B cell (primary cell): ENCODE measurements around the gene RNF114. TPM values are rescaled to one million over a fixed set of nuclear protein-coding genes. Genes with fewer than 3 reads are reported as not detected.

Experiments
- ATAC-seq: fragments of 200-7000 bp; cut with Tn5 transposase; one replicate; pipeline ENCODE4 v1.10.0; 2021; ENCODE audit warnings: low read depth, mild to moderate bottlenecking, moderate number of reproducible peaks, moderate library complexity
- CTCF ChIA-PET: fragments of 350-600 bp; sonication (Branson Sonifier 250); formaldehyde crosslinking; loops from one replicate; lab custom pipeline; 2021; ENCODE audit warnings: antibody characterized with exemption, inconsistent platforms; lab: Charles Lee
- POLR2A ChIA-PET: fragments of 350-600 bp; sonication (Branson Sonifier 250); formaldehyde crosslinking; loops from one replicate; lab custom pipeline; 2021; ENCODE audit warnings: antibody characterized with exemption; lab: Charles Lee
- DNase-seq: peaks from one replicate; pipeline ENCODE4 v3.0.0; 2013
- H2AFZ ChIP-seq: 2 replicates; pipeline ENCODE4 v1.6.1; 2012; ENCODE audit warnings: mild to moderate bottlenecking, low read depth, low read length; ENCODE audit not compliant: insufficient read depth, poor library complexity, severe bottlenecking
- H3K27ac ChIP-seq, 2 donors: 1 replicate in 1 of 2; 2 replicates in 1 of 2; pipeline ENCODE4 v1.5.1; 2012 to 2013; ENCODE audit warnings: low read length in 2 of 2, mild to moderate bottlenecking in 2 of 2, moderate library complexity in 1 of 2
- H3K27me3 ChIP-seq, 4 experiments: fragments of 200-600 bp in 1 of 4; sonication (generic) in 1 of 4; replicated peaks in 1 of 4; 1 replicate in 2 of 4; 2 replicates in 2 of 4; pipeline versions ENCODE4 v1.6.1 to v1.7.0; 2013 to 2016; ENCODE audit warnings: low read length in 3 of 4, mild to moderate bottlenecking in 2 of 4, mixed read lengths in 1 of 4, moderate library complexity in 1 of 4; ENCODE audit not compliant: insufficient read depth in 4 of 4, control insufficient read depth in 3 of 4; ENCODE audit errors: control extremely low read depth in 1 of 4
- H3K36me3 ChIP-seq, 2 experiments: replicated peaks in 1 of 2; 1 replicate in 1 of 2; 2 replicates in 1 of 2; pipeline versions ENCODE4 v1.6.1 to v1.7.1; 2013; ENCODE audit warnings: low read length in 1 of 2; ENCODE audit not compliant: insufficient read depth in 2 of 2, control insufficient read depth in 1 of 2; ENCODE audit errors: control extremely low read depth in 1 of 2, extremely low read depth in 1 of 2
- H3K4me1 ChIP-seq, 2 donors: fragments of 200-600 bp in 1 of 2; sonication (generic) in 1 of 2; 1 replicate in 1 of 2; 2 replicates in 1 of 2; pipeline versions ENCODE4 v1.5.1 to v1.6.1; 2013 to 2017; ENCODE audit warnings: low read length in 2 of 2; ENCODE audit not compliant: control insufficient read depth in 2 of 2, insufficient read depth in 2 of 2
- H3K4me2 ChIP-seq: replicated peaks from 2 replicates; pipeline ENCODE3; 2012; ENCODE audit warnings: mild to moderate bottlenecking, low read depth, low read length; ENCODE audit not compliant: poor library complexity, severe bottlenecking
- H3K4me3 ChIP-seq, 5 experiments: fragments of 200-600 bp in 1 of 5; sonication (generic) in 1 of 5; 1 replicate in 3 of 5; 2 replicates in 2 of 5; pipeline versions ENCODE4 v1.5.1 to v1.7.0; 2011 to 2016; ENCODE audit warnings: low read length in 4 of 5, mild to moderate bottlenecking in 4 of 5, low read depth in 2 of 5, control low read depth in 1 of 5, moderate library complexity in 1 of 5; ENCODE audit not compliant: insufficient read depth in 1 of 5; ENCODE audit errors: control extremely low read depth in 1 of 5, extremely low read depth in 1 of 5
- H3K79me2 ChIP-seq: fragments of 200-600 bp; sonication (generic); one replicate; pipeline ENCODE4 v1.6.0; 2016; ENCODE audit warnings: low read length; ENCODE audit not compliant: control insufficient read depth, insufficient read depth
- H3K9ac ChIP-seq: fragments of 200-600 bp; sonication (generic); 2 replicates; pipeline ENCODE4 v1.6.1; 2017; ENCODE audit warnings: mild to moderate bottlenecking, low read length, moderate library complexity
- H3K9me3 ChIP-seq, 3 donors: one replicate each; pipeline versions ENCODE4 v1.6.1 to v1.7.1; 2013; ENCODE audit warnings: low read length in 2 of 3; ENCODE audit not compliant: control insufficient read depth in 2 of 3, insufficient read depth in 1 of 3; ENCODE audit errors: control extremely low read depth in 1 of 3
- H4K20me1 ChIP-seq: 2 replicates; pipeline ENCODE4 v1.6.0; 2012; ENCODE audit warnings: mild to moderate bottlenecking, low read length; ENCODE audit not compliant: insufficient read depth, control insufficient read depth, poor library complexity, severe bottlenecking
- H3K27ac Mint-ChIP-seq: one replicate; pipeline ENCODE4 v1.8.0; 2021; ENCODE audit warnings: mixed read lengths
- H3K27me3 Mint-ChIP-seq: one replicate; pipeline ENCODE4 v1.8.0; 2021; ENCODE audit warnings: mixed read lengths
- H3K4me1 Mint-ChIP-seq: one replicate; pipeline ENCODE4 v1.8.0; 2021; ENCODE audit warnings: mixed read lengths
- H3K4me3 Mint-ChIP-seq: one replicate; pipeline ENCODE4 v1.8.0; 2021; ENCODE audit warnings: mixed read lengths
- H3K9me3 Mint-ChIP-seq: one replicate; pipeline ENCODE4 v1.8.0; 2022; ENCODE audit warnings: mixed read lengths; ENCODE audit not compliant: insufficient read depth
- CTCF ChIP-seq: fragments of 200-600 bp; IDR thresholded peaks from one replicate; pipeline ENCODE4 v1.8.0; 2022; ENCODE audit warnings: antibody characterized with exemption, mild to moderate bottlenecking
- EZH2 ChIP-seq: IDR thresholded peaks from 2 replicates; pipeline ENCODE4 v1.6.1; 2012; ENCODE audit warnings: borderline replicate concordance, low read depth, mild to moderate bottlenecking, moderate library complexity, low read length; ENCODE audit not compliant: insufficient read depth, poor library complexity, severe bottlenecking
- WGBS: methylation state at CpG from one replicate; pipeline ENCODE4 v1.1.5; 2013; ENCODE audit warnings: missing lambda C conversion rate; ENCODE audit not compliant: insufficient coverage; 5-methylcytosine and 5-hydroxymethylcytosine counted together
- intact Hi-C: fragments of 100-400 bp; cut with micrococcal nuclease; formaldehyde crosslinking; loops from one replicate; pipeline ENCODE4 v1.10.0; 2022
- polyA plus RNA-seq: library from polyadenylated mRNA; depleted of rRNA; stranded (reverse); fragments of >200 nt; gene quantifications from 2 replicates; pipeline ENCODE4 v1.2.3, GENCODE V29; 2012
- total RNA-seq, 2 donors: library from RNA; stranded (reverse); fragments of 120-200 nt in 1 of 2; gene quantifications; 1 replicate in 1 of 2; 2 replicates in 1 of 2; pipeline versions ENCODE4 v1.2.3 to v1.2.4, GENCODE V29; 2013 to 2022

The RNF114 gene
- total and polyA plus RNA-seq, 2 donors (not counting 1 experiment from before 2014, with no cell fraction given) = 81.7 to 117 TPM

- H3K4me1 ChIP-seq = peaks cover 3 to 8% of the 10 kb centered on the region in 2 donors
- 67% methylated on average over 16 of the region's 22 CpGs for WGBS
- no peak overlapping the region for H3K4me3 Mint-ChIP-seq
- DNase-seq (no peak), ATAC-seq (no peak)
- no peak overlapping the region for H3K27ac Mint-ChIP-seq
- CTCF ChIA-PET = interaction anchor here (0.7 to 2.4 kb wide), 4 partner anchors 11 to 82 kb away, joined by 3 to 12 read pairs (median 6); no protein-coding TSS in a partner anchor
- H3K4me3 ChIP-seq = no peak overlapping the region
- no peak overlapping the region for H3K9ac ChIP-seq
- POLR2A ChIA-PET = no interaction called here
- H3K9me3 Mint-ChIP-seq = no peaks in the 10 kb centered on the region
- H3K4me1 Mint-ChIP-seq = peaks cover 6% of the 10 kb centered on the region
- no peaks in the 10 kb centered on the region for H3K9me3 ChIP-seq
- no peaks in the 10 kb centered on the region for H4K20me1 ChIP-seq
- H3K27me3 Mint-ChIP-seq = no peaks in the 10 kb centered on the region
- no peak overlapping the region for H3K4me2 ChIP-seq
- H3K79me2 ChIP-seq = no peaks in the 10 kb centered on the region
- no peak overlapping the region for H3K27ac ChIP-seq
- no peaks in the 10 kb centered on the region for H3K36me3 ChIP-seq
- no peak for TF ChIP-seq EZH2
- H2AFZ ChIP-seq = no peak overlapping the region
- intact Hi-C loops = no loop called here
- peaks cover 0 to 6% (median 0%) of the 10 kb centered on the region in 4 experiments for H3K27me3 ChIP-seq
These were observed 53.3 kb downstream of the RNF114 start for GRCh38 chr20:49989234-49990065.

GRCh38 chr20:49990271-49990720 is 54.1 kb downstream of the RNF114 start:
- Mint-ChIP-seq H3K9me3 (no peaks in the 10 kb centered on the region), H3K27ac (no peak overlapping the region), H3K27me3 (no peaks in the 10 kb centered on the region), H3K4me3 (no peak overlapping the region), H3K4me1 (peaks cover 6% of the 10 kb centered on the region)
- Histone ChIP-seq H3K27ac (no peak overlapping the region), H3K27me3 (peaks cover 0 to 6% (median 0%) of the 10 kb centered on the region in 4 experiments), H3K4me3 (no peak overlapping the region), H3K79me2 (no peaks in the 10 kb centered on the region), H4K20me1 (no peaks in the 10 kb centered on the region), H3K36me3 (no peaks in the 10 kb centered on the region), H3K9me3 (no peaks in the 10 kb centered on the region), H2AFZ (no peak overlapping the region), H3K9ac (no peak overlapping the region), H3K4me1 (peaks cover 3 to 8% of the 10 kb centered on the region in 2 donors), H3K4me2 (no peak overlapping the region)
- TF ChIP-seq EZH2 (no peak), CTCF (no peak)
- intact Hi-C loops = no loop called here
- no peak for ATAC-seq
- no peak for DNase-seq
- POLR2A ChIA-PET = no interaction called here
- CTCF ChIA-PET = interaction anchor here (1.2 to 2.4 kb wide), 3 partner anchors 10 to 81 kb away, joined by 3 to 9 read pairs (median 6); no protein-coding TSS in a partner anchor
- 85% methylated on average over 9 of the region's 9 CpGs for WGBS
